ENCODE data around the gene HSCB.

- TF ChIP-seq, protein P1, sequence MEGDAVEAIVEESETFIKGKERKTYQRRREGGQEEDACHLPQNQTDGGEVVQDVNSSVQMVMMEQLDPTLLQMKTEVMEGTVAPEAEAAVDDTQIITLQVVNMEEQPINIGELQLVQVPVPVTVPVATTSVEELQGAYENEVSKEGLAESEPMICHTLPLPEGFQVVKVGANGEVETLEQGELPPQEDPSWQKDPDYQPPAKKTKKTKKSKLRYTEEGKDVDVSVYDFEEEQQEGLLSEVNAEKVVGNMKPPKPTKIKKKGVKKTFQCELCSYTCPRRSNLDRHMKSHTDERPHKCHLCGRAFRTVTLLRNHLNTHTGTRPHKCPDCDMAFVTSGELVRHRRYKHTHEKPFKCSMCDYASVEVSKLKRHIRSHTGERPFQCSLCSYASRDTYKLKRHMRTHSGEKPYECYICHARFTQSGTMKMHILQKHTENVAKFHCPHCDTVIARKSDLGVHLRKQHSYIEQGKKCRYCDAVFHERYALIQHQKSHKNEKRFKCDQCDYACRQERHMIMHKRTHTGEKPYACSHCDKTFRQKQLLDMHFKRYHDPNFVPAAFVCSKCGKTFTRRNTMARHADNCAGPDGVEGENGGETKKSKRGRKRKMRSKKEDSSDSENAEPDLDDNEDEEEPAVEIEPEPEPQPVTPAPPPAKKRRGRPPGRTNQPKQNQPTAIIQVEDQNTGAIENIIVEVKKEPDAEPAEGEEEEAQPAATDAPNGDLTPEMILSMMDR (IDR thresholded peaks at IDR 0.05) = no peak
- TF ChIP-seq EP300 (IDR thresholded peaks at IDR 0.05) (no peak), POLR2AphosphoS5 (IDR thresholded peaks at IDR 0.05) (no peak)
Measured at GRCh38 chr22:28768701-28769393, 27.0 kb downstream of the HSCB start.

Data from suprapubic skin (tissue), 4 donors.